ENCODE data around the gene HSD3B2. TPM values are rescaled to one million over a fixed set of nuclear protein-coding genes. Genes with fewer than 3 reads are reported as not detected.

Gene HSD3B2
- polyA plus RNA-seq, 1 donor (not counting 4 experiments of a cell fraction or from before 2014, with no cell fraction given), result not detected

GRCh38 chr1:119397986-119398385, 17.0 kb upstream of the HSD3B2 start:
- no peak overlapping the region for H3K4me2 ChIP-seq (ENCODE audit: control insufficient read depth, extremely low read depth, insufficient read depth, low read depth, low read length)
- no peaks in the 10 kb centered on the region for H3K27me3 ChIP-seq (ENCODE audit: control insufficient read depth, extremely low read depth, insufficient read depth, low read length)
- dilution Hi-C loops (cut with MboI; ENCODE audit: extremely low pct_ligation_motif_present, low sequenced_read_pairs), result no loop called here
- no peak overlapping the region for H3K27ac ChIP-seq (ENCODE audit: control insufficient read depth, insufficient read depth, low read length)
- no peaks in the 10 kb centered on the region for H4K20me1 ChIP-seq (ENCODE audit: control insufficient read depth, extremely low read depth, insufficient read depth, low read length)
- no peaks in the 10 kb centered on the region for H3K4me1 ChIP-seq (ENCODE audit: control insufficient read depth, extremely low read depth, insufficient read depth, low read length)
- DNase-seq (ENCODE audit: low read depth, low spot score) (no peak), FAIRE-seq (no peak)
- H3K79me2 ChIP-seq (ENCODE audit: control insufficient read depth, insufficient read depth, low read length), result no peaks in the 10 kb centered on the region
- no peaks in the 10 kb centered on the region for H3K9me1 ChIP-seq (ENCODE audit: control insufficient read depth, extremely low read depth, insufficient read depth, low read length)
- H3K4me3 ChIP-seq (ENCODE audit: control insufficient read depth in 2 of 3, extremely low read depth in 1 of 3, insufficient read depth in 2 of 3, low read depth in 1 of 3, low read length in 3 of 3), result no peak overlapping the region
- TF ChIP-seq EZH2 (IDR thresholded peaks at IDR 0.05; ENCODE audit: low read length) (no peak), CTCF (optimal IDR thresholded peaks at IDR 0.05 in 1 of 3, IDR thresholded peaks at IDR 0.05 in 1 of 3, conservative IDR thresholded peaks at IDR 0.05 in 1 of 3; ENCODE audit: extremely low read depth in 1 of 3, insufficient read depth in 2 of 3, low read length in 3 of 3) (no peak)
- H3K9ac ChIP-seq (ENCODE audit: control insufficient read depth, extremely low read depth, insufficient read depth, low read length), result no peak overlapping the region
- no peak overlapping the region for H2AFZ ChIP-seq (ENCODE audit: control insufficient read depth, low read length)
- no peaks in the 10 kb centered on the region for H3K9me3 ChIP-seq (ENCODE audit: control insufficient read depth, low read depth, low read length)
- no peaks in the 10 kb centered on the region for H3K36me3 ChIP-seq (ENCODE audit: control insufficient read depth in 2 of 2, extremely low read depth in 1 of 2, insufficient read depth in 2 of 2, low read length in 2 of 2)

GRCh38 chr1:119404736-119405135, 10.2 kb upstream of the HSD3B2 start:
- Histone ChIP-seq H3K4me3 (ENCODE audit: control insufficient read depth in 2 of 3, extremely low read depth in 1 of 3, insufficient read depth in 2 of 3, low read depth in 1 of 3, low read length in 3 of 3) (no peak overlapping the region), H3K9me3 (ENCODE audit: control insufficient read depth, low read depth, low read length) (no peaks in the 10 kb centered on the region), H3K4me1 (ENCODE audit: control insufficient read depth, extremely low read depth, insufficient read depth, low read length) (no peaks in the 10 kb centered on the region), H3K9me1 (ENCODE audit: control insufficient read depth, extremely low read depth, insufficient read depth, low read length) (no peaks in the 10 kb centered on the region), H3K27me3 (ENCODE audit: control insufficient read depth, extremely low read depth, insufficient read depth, low read length) (no peaks in the 10 kb centered on the region), H3K9ac (ENCODE audit: control insufficient read depth, extremely low read depth, insufficient read depth, low read length) (no peak overlapping the region), H3K79me2 (ENCODE audit: control insufficient read depth, insufficient read depth, low read length) (no peaks in the 10 kb centered on the region), H3K4me2 (ENCODE audit: control insufficient read depth, extremely low read depth, insufficient read depth, low read depth, low read length) (no peak overlapping the region), H2AFZ (ENCODE audit: control insufficient read depth, low read length) (no peak overlapping the region), H3K27ac (ENCODE audit: control insufficient read depth, insufficient read depth, low read length) (no peak overlapping the region), H3K36me3 (ENCODE audit: control insufficient read depth in 2 of 2, extremely low read depth in 1 of 2, insufficient read depth in 2 of 2, low read length in 2 of 2) (no peaks in the 10 kb centered on the region), H4K20me1 (ENCODE audit: control insufficient read depth, extremely low read depth, insufficient read depth, low read length) (no peaks in the 10 kb centered on the region)
- DNase-seq (ENCODE audit: low read depth, low spot score) (no peak), FAIRE-seq (no peak)
- TF ChIP-seq EZH2 (IDR thresholded peaks at IDR 0.05; ENCODE audit: low read length) (no peak), CTCF (optimal IDR thresholded peaks at IDR 0.05 in 1 of 3, IDR thresholded peaks at IDR 0.05 in 1 of 3, conservative IDR thresholded peaks at IDR 0.05 in 1 of 3; ENCODE audit: extremely low read depth in 1 of 3, insufficient read depth in 2 of 3, low read length in 3 of 3) (no peak)
- dilution Hi-C loops (cut with MboI; ENCODE audit: extremely low pct_ligation_motif_present, low sequenced_read_pairs), result no loop called here

Data from keratinocyte (primary cell).